ENCODE data around the gene HAPLN3.

DNA sequence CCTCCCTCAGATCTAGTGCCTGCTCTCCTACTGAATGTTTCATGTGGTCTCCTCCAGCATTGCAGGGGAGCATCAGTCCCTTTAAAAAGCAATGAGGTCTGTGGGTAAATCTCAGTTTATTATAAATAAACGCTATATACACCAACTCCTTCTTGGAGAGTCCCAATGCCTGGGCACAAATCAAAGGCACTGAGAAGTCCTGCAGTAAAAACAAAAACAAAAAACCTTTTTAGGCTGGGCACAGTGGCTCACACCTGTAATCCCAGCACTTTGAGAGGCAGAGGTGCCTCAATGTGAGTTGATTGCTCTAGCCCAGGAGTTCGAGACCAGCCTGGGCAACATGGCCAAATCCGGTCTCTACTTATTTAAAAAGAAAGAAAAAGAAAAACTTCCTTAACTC, 47.1 kb downstream of the HAPLN3 start:
- TF ChIP-seq POLR2A (IDR thresholded peaks at IDR 0.05): no peak
- TF ChIP-seq, protein P1, sequence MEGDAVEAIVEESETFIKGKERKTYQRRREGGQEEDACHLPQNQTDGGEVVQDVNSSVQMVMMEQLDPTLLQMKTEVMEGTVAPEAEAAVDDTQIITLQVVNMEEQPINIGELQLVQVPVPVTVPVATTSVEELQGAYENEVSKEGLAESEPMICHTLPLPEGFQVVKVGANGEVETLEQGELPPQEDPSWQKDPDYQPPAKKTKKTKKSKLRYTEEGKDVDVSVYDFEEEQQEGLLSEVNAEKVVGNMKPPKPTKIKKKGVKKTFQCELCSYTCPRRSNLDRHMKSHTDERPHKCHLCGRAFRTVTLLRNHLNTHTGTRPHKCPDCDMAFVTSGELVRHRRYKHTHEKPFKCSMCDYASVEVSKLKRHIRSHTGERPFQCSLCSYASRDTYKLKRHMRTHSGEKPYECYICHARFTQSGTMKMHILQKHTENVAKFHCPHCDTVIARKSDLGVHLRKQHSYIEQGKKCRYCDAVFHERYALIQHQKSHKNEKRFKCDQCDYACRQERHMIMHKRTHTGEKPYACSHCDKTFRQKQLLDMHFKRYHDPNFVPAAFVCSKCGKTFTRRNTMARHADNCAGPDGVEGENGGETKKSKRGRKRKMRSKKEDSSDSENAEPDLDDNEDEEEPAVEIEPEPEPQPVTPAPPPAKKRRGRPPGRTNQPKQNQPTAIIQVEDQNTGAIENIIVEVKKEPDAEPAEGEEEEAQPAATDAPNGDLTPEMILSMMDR (IDR thresholded peaks at IDR 0.05): no peak
